CD4-positive, alpha-beta T cell treated with Interleukin-17A for 1 hour (primary cell): ENCODE results near the gene SPSB3.

ENCODE experiments used
- DNase-seq: peaks from one replicate; pipeline ENCODE4 v3.0.0-alpha.2; 2020

The SPSB3 gene

DNA sequence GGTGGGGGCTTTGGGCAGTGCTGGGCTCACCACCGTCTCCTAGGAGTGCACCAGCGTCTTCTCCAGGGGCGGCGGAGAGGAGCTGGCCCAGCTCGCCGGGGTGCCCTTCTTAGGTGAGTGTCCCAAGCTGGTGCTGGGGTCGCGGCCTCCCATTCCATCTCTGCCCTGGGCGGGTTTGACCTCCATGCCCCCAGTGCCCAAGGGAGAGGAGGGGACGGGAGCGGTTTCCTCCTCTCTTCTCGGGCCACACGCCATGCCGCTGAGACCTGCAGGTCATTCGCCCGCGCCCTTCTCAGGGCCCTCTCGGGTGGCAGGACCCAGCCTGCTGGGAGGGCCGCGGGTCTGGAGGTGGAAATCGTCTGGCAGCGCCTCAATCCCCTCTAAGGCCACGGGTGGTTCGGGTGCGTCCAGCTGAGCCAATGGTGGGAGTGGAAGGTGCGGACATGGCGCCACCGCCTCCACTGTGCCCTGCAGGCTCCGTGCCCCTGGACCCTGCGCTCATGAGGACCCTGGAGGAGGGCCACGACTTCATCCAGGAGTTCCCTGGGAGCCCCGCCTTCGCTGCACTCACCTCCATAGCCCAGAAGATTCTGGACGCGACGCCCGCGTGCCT lies 5.8 kb upstream of the SPSB3 start:
- no peak for DNase-seq

DNA sequence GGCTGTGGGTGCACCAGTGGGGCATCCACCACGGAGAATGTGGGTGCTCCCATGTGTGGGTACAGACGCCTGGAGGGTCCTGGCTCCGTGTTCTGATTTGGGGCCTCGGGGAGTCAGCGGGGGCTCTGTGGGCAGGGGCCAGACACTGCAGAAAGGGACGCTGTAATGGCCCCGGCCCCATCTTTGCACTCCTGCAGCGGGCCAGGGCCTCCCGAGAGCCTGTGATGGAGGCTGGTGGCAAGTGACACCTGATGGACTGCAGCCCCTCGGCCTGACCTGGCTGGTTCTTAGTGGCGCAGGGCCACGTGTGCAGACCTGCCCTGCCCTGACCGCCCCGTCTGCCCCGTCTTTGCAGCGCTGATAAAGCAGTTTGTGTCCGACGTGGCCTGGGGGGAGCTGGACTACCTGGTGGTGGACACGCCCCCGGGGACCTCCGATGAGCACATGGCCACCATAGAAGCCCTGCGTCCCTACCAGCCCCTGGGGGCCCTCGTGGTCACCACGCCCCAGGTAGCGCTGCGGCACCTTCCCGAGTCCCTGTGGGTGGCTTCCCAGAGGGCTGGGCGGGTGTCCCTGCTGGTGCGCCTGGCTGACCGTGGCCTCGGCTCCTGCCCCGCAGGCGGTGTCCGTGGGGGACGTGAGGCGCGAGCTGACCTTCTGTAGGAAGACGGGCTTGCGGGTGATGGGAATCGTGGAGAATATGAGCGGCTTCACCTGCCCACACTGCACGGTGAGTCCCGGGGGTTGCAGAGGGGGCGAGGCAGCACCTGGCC lies 5.1 kb upstream of the SPSB3 start:
- DNase-seq = no peak

- no peak for DNase-seq
Observed at GRCh38 chr16:1787056-1787321, 4.6 kb upstream of the SPSB3 start.

DNA sequence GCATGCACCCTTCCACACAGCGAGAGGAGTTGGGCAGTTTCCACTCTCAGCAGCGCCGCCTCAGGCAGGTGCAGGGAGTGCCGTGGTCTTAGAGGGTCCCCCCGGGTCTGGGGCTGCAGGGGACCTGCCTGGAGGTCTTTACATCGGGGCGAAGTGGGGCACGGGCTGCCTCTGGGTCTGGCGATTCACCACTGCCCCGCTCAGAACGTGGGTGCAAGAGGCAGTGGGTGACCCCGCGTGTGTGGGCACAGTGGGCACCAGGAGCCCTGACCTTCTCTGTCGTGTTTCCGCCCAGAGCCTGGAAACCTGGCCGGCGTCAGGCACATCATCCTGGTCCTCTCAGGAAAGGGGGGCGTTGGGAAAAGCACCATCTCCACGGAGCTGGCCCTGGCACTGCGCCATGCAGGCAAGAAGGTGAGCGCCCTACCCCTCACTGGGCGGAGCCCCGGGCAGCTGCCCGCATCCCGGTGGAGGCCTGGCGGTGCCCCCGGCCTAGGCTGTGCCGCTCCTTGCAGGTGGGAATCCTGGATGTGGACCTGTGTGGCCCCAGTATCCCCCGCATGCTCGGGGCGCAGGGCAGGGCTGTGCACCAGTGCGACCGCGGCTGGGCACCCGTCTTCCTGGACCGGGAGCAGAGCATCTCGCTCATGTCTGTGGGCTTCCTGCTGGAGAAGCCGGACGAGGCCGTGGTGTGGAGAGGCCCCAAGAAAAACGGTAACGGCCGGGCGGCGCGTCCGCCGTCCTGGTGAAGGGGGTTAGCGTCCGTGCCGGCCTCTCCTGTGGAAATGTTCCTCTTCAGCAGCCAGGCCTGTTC lies 4.1 kb upstream of the SPSB3 start:
- DNase-seq = no peak

DNA sequence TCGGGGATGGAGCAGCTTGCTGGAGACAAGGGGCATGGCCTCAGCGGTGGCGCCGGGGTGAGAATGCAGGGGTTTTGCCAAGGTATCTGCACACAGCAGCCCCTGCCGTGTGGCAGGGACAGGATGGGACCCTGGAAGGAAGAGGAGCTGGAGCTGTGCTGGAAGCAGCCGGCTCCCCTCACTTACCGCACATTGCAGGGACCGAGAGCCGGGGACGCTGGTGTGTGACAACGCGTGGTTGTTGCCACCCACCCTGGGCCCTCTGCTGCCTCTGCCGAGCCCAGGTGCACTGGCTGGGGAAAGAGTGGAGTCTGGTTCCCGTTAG lies 3.4 kb upstream of the SPSB3 start:
- DNase-seq = no peak

- DNase-seq = no peak
Observed at GRCh38 chr16:1784977-1785845, 2.8 kb upstream of the SPSB3 start.

DNA sequence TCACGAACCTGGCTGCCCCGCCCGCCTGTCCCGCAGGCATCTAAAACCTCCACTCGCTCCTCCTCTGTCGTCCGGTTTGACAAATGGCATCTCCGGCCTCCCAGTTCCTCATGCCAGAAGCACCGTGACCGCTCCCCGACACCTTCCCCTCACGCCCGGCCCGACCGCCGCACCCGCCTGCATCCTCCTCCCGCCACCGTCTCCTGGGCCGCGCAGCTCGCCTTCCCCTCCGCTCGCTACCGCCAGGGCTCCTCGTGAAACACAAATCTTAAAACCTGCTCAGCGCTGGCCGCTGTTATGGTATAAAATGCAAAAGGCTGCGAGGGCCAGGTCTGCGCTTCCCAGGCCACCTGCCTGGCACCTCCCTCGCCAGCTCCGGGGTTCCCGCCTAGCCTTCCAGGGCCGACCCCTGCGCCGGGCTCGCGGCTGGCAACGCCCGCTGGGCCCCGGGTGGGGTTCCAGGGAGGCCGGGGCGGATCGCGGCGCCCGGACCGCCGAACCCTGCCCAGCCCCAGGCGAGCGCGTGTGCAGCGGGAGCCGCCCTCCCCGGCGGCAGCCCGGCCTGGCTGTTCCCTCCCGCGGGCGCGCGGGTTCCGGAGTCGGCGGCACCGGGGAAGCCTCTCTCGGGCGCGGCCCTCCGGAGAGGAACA lies 488 bp downstream of the SPSB3 start:
- DNase-seq = peak; percentile 31

DNA sequence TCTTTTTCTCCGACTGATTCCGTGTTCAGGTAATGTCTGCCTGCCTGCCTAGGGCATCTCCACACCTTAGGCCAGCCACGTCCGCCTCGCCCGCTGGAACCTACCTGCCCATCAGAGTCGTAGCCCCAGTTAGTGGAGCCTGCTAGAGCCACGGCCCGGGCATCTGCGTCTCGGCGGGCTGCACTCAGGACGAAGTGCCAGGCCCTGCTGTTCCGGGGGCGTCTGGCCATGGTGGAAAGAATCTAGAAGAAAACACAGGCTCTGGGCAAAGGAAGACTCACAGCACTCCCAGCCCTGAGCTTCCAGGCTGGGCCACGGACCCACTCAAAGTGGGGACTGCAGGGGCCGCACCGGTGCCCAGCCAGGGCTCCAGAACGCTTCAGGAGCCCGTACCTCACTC lies 1.1 kb downstream of the SPSB3 start:
- no peak for DNase-seq

GRCh38 chr16:1780677-1781072 lies 1.7 kb downstream of the SPSB3 start:
- DNase-seq = no peak

- no peak for DNase-seq
Observed at GRCh38 chr16:1779741-1780676, 2.4 kb downstream of the SPSB3 start.

- no peak for DNase-seq
Observed at GRCh38 chr16:1779234-1779701, 3.1 kb downstream of the SPSB3 start.

DNA sequence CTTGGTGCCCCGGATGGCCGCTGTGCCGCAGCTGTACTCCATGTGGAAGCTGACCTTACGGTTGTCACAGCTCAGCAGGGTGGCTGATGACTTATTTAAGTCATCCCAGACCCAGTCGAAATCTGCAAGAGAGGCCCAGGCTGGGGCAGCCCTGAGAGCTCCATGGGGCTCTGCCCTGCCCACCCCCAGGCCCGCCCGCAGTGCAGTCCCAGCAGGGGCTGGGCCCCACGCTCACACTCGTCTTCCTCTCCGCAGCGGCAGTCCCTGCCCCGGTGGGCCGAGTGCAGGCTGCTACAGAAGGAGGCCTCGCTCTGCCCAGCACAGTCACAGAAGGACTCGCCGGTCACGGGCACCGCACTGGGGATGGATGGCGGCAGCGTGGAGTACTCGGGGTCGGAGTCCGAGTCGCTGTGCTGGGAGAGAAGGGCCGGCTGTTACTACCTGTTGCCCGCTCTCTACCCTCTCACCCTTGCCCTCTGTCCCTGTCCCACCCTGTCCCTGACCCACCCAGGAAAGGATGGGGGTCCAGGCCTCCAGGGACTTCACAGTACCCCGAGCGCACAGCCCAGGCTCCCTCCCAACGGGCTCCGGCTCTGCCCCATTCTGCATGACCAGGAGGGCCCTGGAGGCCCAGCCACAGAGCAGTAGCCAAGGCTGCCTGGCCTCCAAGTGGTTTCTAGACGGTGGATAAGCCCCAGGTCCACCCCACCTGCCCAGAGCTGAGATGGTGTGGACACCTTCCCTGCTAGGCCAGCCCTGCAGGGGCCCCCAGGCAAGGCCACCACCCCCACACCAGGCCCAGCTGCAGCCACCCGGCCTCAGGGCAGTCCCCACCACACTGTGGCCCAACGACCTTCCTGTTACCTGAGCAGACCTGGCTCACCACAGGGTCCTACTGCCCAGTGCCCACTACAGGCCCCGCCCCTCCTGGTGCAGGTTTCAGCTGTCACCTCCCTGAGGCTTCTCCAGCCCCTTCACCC lies 3.9 kb downstream of the SPSB3 start:
- no peak for DNase-seq

- DNase-seq = no peak
Observed at GRCh38 chr16:1777375-1778199, 4.8 kb downstream of the SPSB3 start.

DNA sequence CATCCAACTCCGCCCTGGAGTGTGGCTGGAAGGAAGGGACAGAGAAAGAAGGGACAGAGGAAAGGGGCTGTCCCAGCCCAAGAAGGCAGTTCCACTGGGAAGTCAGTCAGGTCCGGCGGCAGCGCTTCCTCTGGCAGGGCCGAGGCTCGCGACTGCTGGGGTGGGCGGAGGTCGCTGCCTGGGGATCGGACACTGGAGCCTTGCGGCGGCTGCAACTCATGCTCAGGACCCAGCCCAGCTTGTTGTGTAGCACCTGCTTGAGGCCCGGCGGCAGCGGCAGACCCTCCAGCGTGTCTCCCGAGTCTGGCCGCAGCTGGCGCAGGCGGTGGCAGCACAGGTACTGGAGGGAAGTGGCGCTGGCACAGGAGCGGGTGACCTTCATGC lies 5.4 kb downstream of the SPSB3 start:
- no peak for DNase-seq

DNA sequence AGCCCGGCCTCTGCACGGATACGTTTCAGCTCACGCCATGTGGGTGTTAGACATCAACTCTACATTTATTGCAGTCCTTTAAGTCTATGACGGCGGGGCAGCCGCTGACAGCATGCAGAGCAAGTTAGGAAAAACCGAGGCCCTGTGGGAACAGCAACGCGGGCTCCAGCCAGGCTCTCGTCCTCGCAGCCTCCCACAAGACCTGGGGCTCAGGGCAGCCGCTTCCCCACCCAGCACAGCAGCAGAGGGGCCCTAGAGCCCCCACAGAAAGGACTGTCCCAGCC lies 5.8 kb downstream of the SPSB3 start:
- DNase-seq = no peak

DNA sequence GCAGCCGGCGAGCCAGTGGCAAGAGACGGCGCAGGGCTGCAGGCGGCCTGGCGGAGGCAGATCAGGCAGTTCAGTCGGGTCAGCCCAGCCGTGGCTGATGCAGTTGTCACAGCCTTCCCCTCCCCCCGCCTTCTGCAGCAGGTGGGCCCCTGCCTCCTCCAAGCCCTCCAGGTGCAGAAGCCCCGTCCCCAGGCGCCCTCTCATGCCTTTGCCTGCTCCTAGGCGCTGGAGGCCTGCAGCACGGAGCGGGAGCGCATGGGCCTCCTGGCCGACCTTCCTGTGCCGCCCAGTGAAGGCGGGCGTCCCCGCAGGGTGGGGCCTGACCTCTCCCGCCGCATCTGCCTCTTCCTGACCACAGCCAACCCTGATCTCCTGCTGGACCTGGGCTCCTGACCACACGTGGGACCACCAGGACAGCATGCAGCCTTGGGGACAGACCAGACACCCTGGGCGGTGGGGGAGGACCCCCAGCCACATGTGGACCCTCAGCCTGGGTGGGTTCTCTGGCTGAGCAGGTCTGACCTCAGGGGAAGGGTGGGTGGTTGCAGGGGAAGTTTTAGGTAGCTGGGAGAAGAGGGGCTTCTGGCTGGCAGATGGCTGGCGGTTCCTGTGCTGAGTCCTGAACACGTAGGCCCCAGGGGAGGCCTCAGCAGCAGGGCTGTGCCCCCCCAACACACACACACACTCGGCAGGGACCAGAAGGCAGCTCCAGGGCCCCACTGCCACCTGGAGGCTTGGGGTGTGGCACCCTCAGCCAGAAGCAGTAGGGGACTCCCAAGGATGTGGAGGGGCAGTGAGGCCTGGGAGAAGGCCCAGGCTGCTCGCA lies 6.3 kb downstream of the SPSB3 start:
- DNase-seq = no peak

DNA sequence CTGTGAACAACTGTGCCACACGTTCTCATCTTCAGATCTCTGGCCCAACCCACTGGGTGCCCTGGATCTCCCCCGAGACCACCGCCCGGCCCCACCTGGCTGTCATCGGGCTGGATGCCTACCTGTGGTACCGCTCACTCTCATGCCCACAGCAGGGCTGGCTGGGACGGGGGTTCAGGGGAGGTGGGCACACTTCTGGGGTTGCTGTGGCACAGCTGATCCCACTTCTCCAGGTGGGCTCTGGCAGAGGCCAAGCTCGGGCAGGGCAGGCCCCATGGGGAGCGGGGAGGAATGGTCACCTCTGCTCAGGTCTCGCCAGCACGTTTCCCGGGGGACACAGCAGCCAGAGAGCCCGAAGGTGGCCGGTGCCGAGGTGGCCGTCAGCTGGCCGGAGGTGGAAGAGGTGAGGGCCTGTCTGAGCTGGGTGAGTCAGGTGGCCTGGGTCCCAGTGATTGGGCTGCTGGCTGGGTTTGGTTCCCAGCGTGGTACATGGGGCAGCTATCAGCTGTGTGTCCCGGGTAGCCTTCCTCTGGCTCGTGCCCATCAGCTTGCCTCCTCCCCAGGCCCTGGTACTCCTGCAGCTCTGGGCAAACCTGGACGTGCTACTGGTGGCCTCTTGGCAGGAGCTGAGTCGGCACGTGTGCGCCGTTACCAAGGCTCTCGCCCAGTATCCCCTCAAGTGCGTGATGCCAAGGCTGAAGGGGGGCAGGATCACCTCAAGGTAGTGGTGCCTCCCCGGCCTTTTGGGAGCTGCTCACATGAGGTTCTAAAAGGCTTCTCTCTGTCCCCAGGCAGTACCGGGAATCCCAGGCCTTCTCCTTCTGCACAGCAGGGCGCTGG lies 7.1 kb downstream of the SPSB3 start:
- DNase-seq = no peak

GRCh38 chr16:1774448-1774780 lies 8.0 kb downstream of the SPSB3 start:
- DNase-seq = no peak
